Erythroblast (primary cell): ENCODE measurements around the gene STAT5B.

Experiments
- GATA1 ChIP-seq: IDR thresholded peaks from 2 replicates; pipeline ENCODE4 v1.6.1; 2011; ENCODE audit warnings: low read depth, mild to moderate bottlenecking, control low read depth, low read length, moderate library complexity
- POLR2A ChIP-seq: IDR thresholded peaks from 2 replicates; pipeline ENCODE4 v1.6.1; 2011; ENCODE audit warnings: mild to moderate bottlenecking, low read length

DNA sequence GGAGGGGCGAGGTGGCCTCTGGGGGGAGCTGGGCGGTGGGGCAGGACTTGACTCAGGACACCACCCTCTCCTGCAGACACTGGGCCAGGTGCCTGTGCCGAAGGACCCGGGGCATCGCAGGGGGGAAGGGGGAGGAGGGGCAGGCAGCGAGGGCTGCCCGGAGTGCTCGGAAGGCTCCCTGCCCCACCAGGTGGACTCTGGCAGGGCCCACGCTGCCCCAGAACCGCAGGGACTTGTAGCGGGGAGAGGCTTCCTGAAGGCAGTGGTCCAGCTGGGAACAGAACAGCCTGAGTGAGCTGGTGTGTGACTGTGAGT, 86.6 kb downstream of the STAT5B start:
- TF ChIP-seq POLR2A (no peak), GATA1 (no peak)
